ENCODE measurements around the gene GRK5.

The GRK5 gene

GRCh38 chr10:119404719-119405519 lies 197.5 kb downstream of the GRK5 start:
- FAIRE-seq (no peak), DNase-seq (ENCODE audit: insufficient read length, low spot score) (no peak)
- TF ChIP-seq POU2F2 (IDR thresholded peaks at IDR 0.05; ENCODE audit: low read depth, low read length), result no peak
- TF ChIP-seq POLR2A (IDR thresholded peaks at IDR 0.05; ENCODE audit: low read depth, low read length), result no peak
- TF ChIP-seq SPI1 (IDR thresholded peaks at IDR 0.05; ENCODE audit: low read depth, low read length), result no peak
- no peak for TF ChIP-seq TAF1 (IDR thresholded peaks at IDR 0.05; ENCODE audit: low read depth, low read length)
- TF ChIP-seq PAX5 (IDR thresholded peaks at IDR 0.05; ENCODE audit: insufficient read depth, low read length, severe bottlenecking), result no peak

- TF ChIP-seq POLR2AphosphoS5 (IDR thresholded peaks at IDR 0.05; ENCODE audit: low read depth, low read length), result no peak
- no peak for TF ChIP-seq POLR2A (IDR thresholded peaks at IDR 0.05; ENCODE audit: low read depth, low read length)
- TF ChIP-seq POU2F2 (IDR thresholded peaks at IDR 0.05; ENCODE audit: low read depth, low read length), result no peak
- TF ChIP-seq TAF1 (IDR thresholded peaks at IDR 0.05; ENCODE audit: low read depth, low read length), result no peak
- no peak for DNase-seq (ENCODE audit: insufficient read length, low spot score)
- FAIRE-seq, result no peak
These were observed 198.1 kb downstream of the GRK5 start for GRCh38 chr10:119405520-119405807.

GRCh38 chr10:119406137-119406536 lies 198.8 kb downstream of the GRK5 start:
- no peak for TF ChIP-seq SPI1 (IDR thresholded peaks at IDR 0.05; ENCODE audit: low read depth, low read length)
- no peak for TF ChIP-seq PAX5 (IDR thresholded peaks at IDR 0.05; ENCODE audit: insufficient read depth, low read length, severe bottlenecking)
- no peak for TF ChIP-seq POU2F2 (IDR thresholded peaks at IDR 0.05; ENCODE audit: low read depth, low read length)
- no peak for TF ChIP-seq POLR2AphosphoS5 (IDR thresholded peaks at IDR 0.05; ENCODE audit: low read depth, low read length)
- TF ChIP-seq POLR2A (IDR thresholded peaks at IDR 0.05; ENCODE audit: low read depth, low read length), result no peak
- TF ChIP-seq TAF1 (IDR thresholded peaks at IDR 0.05; ENCODE audit: low read depth, low read length), result no peak
- FAIRE-seq (no peak), DNase-seq (ENCODE audit: insufficient read length, low spot score) (no peak)

GRCh38 chr10:119406601-119407253 lies 199.4 kb downstream of the GRK5 start:
- TF ChIP-seq TAF1 (IDR thresholded peaks at IDR 0.05; ENCODE audit: low read depth, low read length) (no peak), POLR2AphosphoS5 (IDR thresholded peaks at IDR 0.05; ENCODE audit: low read depth, low read length) (no peak), SPI1 (IDR thresholded peaks at IDR 0.05; ENCODE audit: low read depth, low read length) (no peak), POLR2A (IDR thresholded peaks at IDR 0.05; ENCODE audit: low read depth, low read length) (no peak), PAX5 (IDR thresholded peaks at IDR 0.05; ENCODE audit: insufficient read depth, low read length, severe bottlenecking) (no peak), POU2F2 (IDR thresholded peaks at IDR 0.05; ENCODE audit: low read depth, low read length) (no peak)
- no peak for FAIRE-seq
- no peak for DNase-seq (ENCODE audit: insufficient read length, low spot score)

- DNase-seq (ENCODE audit: insufficient read length, low spot score) (no peak), FAIRE-seq (no peak)
- TF ChIP-seq SPI1 (IDR thresholded peaks at IDR 0.05; ENCODE audit: low read depth, low read length), result peak; percentile 72
- TF ChIP-seq POU2F2 (IDR thresholded peaks at IDR 0.05; ENCODE audit: low read depth, low read length), result no peak
These were observed 199.9 kb downstream of the GRK5 start for GRCh38 chr10:119407254-119407777.

- FAIRE-seq, result no peak
- no peak for DNase-seq (ENCODE audit: insufficient read length, low spot score)
- TF ChIP-seq TAF1 (IDR thresholded peaks at IDR 0.05; ENCODE audit: low read depth, low read length), result no peak
These were observed 200.7 kb downstream of the GRK5 start for GRCh38 chr10:119408072-119408471.

GRCh38 chr10:119408969-119409371 lies 201.6 kb downstream of the GRK5 start:
- no peak for FAIRE-seq
- DNase-seq (ENCODE audit: insufficient read length, low spot score), result no peak
- no peak for TF ChIP-seq POU2F2 (IDR thresholded peaks at IDR 0.05; ENCODE audit: low read depth, low read length)

GRCh38 chr10:119409385-119409784 lies 202.0 kb downstream of the GRK5 start:
- TF ChIP-seq PAX5 (IDR thresholded peaks at IDR 0.05; ENCODE audit: insufficient read depth, low read length, severe bottlenecking) (no peak), POLR2A (IDR thresholded peaks at IDR 0.05; ENCODE audit: low read depth, low read length) (no peak), POU2F2 (IDR thresholded peaks at IDR 0.05; ENCODE audit: low read depth, low read length) (no peak), SPI1 (IDR thresholded peaks at IDR 0.05; ENCODE audit: low read depth, low read length) (no peak), TAF1 (IDR thresholded peaks at IDR 0.05; ENCODE audit: low read depth, low read length) (no peak), POLR2AphosphoS5 (IDR thresholded peaks at IDR 0.05; ENCODE audit: low read depth, low read length) (no peak)
- no peak for DNase-seq (ENCODE audit: insufficient read length, low spot score)
- FAIRE-seq, result no peak

- DNase-seq (ENCODE audit: insufficient read length, low spot score) (no peak), FAIRE-seq (no peak)
- TF ChIP-seq PAX5 (IDR thresholded peaks at IDR 0.05; ENCODE audit: insufficient read depth, low read length, severe bottlenecking), result no peak
- TF ChIP-seq POLR2A (IDR thresholded peaks at IDR 0.05; ENCODE audit: low read depth, low read length), result no peak
- TF ChIP-seq SPI1 (IDR thresholded peaks at IDR 0.05; ENCODE audit: low read depth, low read length), result no peak
- no peak for TF ChIP-seq TAF1 (IDR thresholded peaks at IDR 0.05; ENCODE audit: low read depth, low read length)
- TF ChIP-seq POLR2AphosphoS5 (IDR thresholded peaks at IDR 0.05; ENCODE audit: low read depth, low read length), result no peak
- no peak for TF ChIP-seq POU2F2 (IDR thresholded peaks at IDR 0.05; ENCODE audit: low read depth, low read length)
These were observed 202.5 kb downstream of the GRK5 start for GRCh38 chr10:119409906-119410305.

- no peak for FAIRE-seq
- DNase-seq (ENCODE audit: insufficient read length, low spot score), result no peak
- no peak for TF ChIP-seq POU2F2 (IDR thresholded peaks at IDR 0.05; ENCODE audit: low read depth, low read length)
- TF ChIP-seq SPI1 (IDR thresholded peaks at IDR 0.05; ENCODE audit: low read depth, low read length), result no peak
- no peak for TF ChIP-seq POLR2AphosphoS5 (IDR thresholded peaks at IDR 0.05; ENCODE audit: low read depth, low read length)
- TF ChIP-seq TAF1 (IDR thresholded peaks at IDR 0.05; ENCODE audit: low read depth, low read length), result no peak
- TF ChIP-seq POLR2A (IDR thresholded peaks at IDR 0.05; ENCODE audit: low read depth, low read length), result no peak
- no peak for TF ChIP-seq PAX5 (IDR thresholded peaks at IDR 0.05; ENCODE audit: insufficient read depth, low read length, severe bottlenecking)
These were observed 203.2 kb downstream of the GRK5 start for GRCh38 chr10:119410361-119411116.
